Body of pancreas (tissue), 4 donors: ENCODE measurements around the gene RNLS.

ENCODE experiments used
- POLR2A ChIP-seq, 3 donors: fragments of 450-650 bp; IDR thresholded peaks; one replicate each; pipeline ENCODE4 v1.6.1; 2016; ENCODE audit warnings: antibody characterized with exemption in 3 of 3, mild to moderate bottlenecking in 2 of 3
- TF ChIP-seq, protein P1 (sequence below), 7 experiments: fragments of 450-650 bp in 4 of 7; fragments of 200-600 bp in 3 of 7; sonication (generic) in 3 of 7; IDR thresholded peaks; one replicate each; pipeline ENCODE4 v1.5.1; 2016 to 2019; ENCODE audit warnings: antibody characterized with exemption in 7 of 7

DNA sequence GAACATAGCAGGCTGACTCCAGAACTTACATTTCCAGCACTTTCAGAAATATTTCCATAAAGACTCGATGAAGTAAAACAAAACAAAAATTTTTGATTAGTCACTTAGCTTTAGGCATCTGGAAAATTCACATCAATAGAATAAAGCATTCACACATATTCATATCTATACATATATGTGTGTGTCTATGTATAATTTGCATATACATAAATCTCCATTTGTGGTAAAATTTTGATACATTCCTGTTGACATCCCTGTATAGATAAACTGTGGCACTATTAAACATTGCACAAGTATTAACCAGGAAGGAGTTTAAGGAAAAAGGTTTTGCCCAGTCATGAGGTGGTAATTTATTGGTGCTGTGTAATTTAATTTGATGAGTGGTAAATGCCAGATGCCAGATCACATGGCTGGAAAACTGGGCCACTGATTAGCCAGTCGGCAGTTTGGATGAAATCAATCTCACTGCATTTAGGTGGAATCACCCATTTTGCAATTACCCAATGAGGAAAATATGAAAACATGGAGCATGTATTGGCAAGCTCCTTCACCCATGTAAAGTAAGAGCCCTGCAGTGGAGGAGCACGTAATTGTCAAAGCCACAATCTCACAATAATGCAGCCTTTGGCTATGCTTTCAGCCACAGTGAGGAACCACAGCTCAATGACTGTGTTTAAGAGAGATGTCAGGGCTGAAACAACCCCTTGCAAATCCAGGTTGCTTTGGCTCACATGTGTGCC, 294.6 kb downstream of the RNLS start:
- TF ChIP-seq, protein P1, sequence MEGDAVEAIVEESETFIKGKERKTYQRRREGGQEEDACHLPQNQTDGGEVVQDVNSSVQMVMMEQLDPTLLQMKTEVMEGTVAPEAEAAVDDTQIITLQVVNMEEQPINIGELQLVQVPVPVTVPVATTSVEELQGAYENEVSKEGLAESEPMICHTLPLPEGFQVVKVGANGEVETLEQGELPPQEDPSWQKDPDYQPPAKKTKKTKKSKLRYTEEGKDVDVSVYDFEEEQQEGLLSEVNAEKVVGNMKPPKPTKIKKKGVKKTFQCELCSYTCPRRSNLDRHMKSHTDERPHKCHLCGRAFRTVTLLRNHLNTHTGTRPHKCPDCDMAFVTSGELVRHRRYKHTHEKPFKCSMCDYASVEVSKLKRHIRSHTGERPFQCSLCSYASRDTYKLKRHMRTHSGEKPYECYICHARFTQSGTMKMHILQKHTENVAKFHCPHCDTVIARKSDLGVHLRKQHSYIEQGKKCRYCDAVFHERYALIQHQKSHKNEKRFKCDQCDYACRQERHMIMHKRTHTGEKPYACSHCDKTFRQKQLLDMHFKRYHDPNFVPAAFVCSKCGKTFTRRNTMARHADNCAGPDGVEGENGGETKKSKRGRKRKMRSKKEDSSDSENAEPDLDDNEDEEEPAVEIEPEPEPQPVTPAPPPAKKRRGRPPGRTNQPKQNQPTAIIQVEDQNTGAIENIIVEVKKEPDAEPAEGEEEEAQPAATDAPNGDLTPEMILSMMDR (IDR thresholded peaks at IDR 0.05): no peak
- no peak for TF ChIP-seq POLR2A (IDR thresholded peaks at IDR 0.05)
